NCI-H1930 (cell line): ENCODE results near the gene PIGN.
"Not testable (repeated sequence)": the region's sequence is repeated elsewhere in the genome, so short reads cannot be mapped to it uniquely, and the experiment has no call there.

ENCODE experiments used
- DNase-seq, 2 experiments: peaks; one replicate each; lab custom pipeline; 2025; lab: John Stamatoyannopoulos, UW

Gene PIGN

DNA sequence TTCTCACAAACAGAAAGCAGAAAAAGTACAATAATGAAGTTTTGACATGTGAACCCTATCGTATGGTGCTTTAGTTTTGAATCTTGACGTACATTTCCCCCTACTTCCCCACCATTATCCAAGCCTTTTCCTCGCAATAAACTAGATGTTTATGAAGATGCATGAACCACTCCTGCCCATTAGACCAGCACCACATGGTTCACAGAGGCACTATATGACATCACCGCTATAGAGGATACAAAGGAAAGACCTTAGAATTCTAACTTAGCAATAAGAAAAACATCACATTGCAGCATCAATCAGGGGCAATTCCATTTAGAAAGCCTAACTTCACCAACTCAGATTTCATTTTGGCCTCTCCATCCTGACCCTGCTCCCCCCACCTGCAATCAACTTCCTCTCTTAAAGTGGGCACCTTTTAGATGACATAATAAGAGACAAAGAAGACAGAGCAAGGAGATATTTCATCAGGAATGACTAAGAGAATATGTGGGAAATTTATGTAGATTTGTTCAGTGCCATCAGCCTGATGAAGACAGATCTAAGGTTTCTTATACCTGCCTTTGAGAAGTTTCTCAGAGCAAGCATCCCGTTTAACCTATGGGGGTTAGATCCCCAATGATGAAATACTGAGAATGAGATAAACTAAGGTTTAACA lies 124.9 kb downstream of the PIGN start:
- no peak for DNase-seq

DNA sequence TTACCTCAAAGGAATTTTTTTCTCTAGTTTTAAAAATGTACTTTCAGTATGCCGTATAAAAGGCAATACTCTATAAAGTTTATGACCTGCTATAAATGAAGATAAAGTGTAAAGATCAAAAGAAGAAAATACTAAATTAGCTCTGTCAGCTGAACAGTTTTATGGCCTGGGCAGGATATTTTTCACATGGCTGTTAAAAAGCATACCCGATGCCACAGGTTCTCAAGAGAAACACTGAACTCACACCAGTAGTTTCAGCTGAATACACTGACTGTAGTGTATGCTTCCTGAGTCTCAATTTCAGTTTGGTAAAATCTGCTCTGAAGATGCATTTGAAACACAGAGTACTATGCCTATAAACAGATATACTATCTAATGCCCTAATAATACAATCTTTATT lies 126.0 kb downstream of the PIGN start:
- DNase-seq = no peak

DNA sequence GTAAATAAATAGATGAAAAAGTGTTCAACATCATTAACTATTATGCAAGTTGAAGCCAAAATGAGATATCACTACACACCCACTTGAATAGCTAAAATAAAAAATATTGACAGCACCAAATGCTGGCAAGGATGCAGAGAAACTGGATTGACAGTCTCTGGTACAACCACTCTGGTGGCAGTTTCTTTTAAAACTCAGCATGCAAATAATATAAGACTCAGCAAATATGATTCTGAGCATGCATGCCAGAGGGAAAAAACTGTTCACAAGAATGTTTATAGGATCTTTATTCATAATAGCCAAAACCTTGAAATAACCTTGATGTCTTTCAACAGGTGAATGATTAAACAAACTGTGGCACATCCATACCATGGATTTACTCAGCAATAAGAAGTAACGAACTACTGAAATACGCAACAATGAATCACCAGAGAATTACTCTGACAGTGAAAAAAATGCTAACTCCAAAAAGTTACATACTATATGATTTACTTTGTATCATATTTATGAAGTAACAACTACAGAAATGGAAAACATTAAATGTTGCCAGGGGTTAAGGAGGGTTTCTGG lies 131.8 kb downstream of the PIGN start:
- no peak for DNase-seq

DNA sequence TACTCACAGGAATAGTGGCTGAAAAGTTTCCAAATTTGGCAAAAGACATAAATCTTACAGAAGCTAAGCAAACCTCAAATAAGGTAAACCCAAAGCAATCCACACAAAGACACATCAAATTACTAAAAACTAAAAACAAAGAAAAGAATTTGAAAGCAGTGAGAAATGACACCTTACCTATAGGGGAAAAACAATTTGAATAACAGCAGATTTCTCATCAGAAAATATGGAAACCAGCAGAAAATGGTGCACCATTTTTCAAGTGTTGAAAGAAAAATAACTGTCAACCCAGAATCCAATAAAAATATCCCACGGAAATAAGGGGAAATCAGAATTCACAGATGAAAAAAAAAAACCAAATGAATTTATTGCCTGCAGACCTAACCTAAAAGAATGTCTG lies 138.6 kb downstream of the PIGN start:
- DNase-seq = no peak

DNA sequence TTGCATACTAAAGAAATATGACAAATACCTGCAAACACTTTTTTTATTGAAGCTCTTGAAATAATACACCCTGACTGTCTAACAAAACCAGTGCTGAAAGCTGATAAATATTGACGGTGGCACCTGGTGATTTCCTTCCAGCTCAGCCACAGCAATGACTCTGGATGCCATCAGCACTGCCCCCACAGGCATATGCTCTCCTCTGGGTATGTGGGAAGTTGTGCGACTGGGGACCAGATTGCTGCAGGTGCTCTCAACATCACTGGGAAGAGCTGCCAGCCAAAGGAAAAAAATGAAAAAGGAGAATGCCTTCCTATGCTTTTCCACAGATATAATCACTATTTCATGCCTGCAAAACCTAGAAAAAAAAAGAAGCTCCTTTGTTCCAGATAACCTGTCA lies 141.5 kb downstream of the PIGN start:
- DNase-seq = no peak

DNA sequence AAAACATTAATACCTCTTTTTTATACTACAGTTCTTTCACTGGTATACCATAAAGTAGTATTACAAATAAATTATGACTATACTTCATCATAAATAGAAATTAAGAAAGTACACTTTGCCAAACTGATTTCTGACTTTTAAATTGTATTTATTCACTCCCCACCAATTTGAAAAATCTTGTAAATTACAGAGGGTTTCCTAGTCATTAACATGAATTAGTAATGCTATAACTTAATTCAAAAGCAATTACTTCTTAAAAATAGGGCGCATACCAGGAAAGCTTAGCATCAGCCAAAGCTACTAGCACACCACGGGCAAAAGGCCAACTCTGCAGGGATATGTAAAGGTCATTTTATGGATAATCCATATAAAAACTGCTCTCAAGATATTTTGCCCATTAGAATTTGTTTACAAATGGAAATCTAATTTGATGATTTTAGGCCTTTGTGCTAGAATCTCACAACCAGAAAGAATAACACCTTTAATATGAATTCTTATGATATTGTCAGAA lies 142.3 kb downstream of the PIGN start:
- DNase-seq = no peak

DNA sequence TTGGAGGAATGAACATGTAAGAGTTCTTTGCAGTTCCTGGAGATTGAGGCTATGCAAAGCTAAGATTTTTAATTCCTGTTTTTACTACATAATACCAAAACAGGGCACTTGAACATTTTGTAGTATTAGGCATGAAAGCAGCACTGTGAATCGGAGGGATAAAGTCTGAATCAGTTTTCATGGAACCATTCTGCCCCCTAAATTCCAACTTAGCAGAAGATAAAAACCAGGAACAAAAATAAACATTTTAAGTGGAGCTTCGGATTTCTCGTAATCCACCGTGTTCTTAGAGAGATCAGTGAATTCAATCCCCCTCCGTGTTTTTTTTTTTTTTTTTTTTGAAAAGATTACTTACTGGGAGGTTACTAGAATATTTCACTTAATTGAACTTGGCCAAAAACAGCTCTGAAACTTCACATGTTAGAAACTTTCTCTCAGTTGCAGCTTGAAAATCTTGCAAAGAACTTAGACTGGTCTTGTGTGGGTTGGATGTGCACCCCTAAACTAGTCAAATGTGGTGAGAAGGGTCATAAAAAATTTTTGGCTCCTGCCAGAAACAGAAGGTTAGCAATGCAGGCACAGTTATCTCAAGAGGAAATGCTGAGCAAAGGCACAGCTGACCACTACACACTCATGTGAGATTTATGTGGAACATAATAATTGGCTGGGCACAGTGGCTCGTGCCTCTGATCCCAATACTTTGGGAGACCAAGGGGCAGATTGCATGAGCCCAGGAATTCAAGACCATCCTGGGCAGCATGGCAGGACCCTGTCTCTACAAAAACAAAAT lies 148.7 kb downstream of the PIGN start:
- no peak for DNase-seq

DNA sequence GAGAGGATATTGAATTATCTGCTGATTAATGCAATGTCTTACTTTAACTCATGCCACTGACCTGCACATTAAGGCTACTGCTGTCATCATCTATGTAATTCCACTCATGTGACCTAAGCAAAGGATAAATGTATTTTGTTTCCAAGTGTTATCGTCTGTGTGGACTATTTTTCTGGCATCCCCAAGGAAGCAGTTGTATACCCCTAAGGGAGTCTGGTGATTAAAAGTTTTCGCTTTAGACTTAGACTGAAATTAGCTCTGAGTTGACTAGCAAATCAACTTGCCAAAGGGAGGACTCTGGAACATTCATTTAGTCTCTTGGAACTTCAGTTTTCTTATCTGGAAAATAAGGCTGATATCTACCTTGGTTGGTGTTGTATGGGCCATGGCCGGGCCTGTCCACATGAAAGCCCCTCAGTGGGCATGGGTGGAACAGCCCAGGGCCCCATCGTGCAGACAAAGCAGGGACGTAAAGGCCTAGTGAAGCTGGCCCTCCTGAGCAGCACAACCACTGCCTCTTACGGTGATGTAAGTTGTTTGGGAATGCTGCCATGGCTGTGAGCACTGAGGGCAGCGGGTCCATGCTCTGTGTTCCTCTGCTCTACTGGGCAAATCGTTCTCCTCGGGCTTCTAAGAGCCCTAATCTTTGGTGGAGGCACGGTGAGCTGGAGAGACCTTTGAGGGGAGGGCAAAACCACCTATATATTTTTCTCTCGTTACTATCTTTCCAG lies 149.7 kb downstream of the PIGN start:
- DNase-seq = no peak

DNA sequence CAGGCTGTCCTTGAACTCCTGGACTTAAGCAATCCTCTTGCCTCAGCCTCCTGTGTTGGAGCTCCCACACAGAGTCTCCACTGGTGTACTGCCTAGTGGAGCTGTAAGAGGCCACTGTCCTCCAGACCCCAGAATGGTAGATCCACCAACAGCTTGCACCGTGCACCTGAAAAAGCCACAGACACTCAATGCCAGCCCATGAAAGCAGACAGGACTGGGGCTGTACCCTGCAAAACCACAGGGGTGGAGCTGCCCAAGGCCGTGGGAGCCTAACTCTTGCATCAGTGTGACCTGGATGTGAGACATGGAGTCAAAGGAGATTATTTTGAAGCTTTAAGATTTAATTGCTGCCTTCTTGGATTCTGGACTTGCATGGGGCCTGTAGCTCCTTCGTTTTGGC lies 152.6 kb downstream of the PIGN start:
- DNase-seq = not testable (repeated sequence)

DNA sequence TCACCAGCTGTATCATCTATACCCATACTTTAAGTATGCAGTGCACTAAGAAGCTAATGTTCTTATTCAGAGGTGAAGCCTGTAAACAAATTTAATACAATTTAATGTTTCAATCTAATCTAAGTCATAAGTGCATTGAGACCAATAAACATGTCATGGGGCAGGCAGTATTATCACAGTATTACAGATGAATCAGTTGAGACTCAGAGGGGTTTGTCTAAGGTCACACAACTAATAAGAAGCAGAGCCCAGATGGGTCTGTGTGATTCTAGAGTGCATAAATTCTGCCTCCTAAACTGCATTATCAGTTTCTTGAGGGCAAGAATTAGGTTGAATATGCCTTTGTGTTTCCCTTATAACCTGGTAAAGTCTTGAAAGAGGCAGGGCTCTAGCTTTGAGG lies 153.1 kb downstream of the PIGN start:
- DNase-seq = no peak

DNA sequence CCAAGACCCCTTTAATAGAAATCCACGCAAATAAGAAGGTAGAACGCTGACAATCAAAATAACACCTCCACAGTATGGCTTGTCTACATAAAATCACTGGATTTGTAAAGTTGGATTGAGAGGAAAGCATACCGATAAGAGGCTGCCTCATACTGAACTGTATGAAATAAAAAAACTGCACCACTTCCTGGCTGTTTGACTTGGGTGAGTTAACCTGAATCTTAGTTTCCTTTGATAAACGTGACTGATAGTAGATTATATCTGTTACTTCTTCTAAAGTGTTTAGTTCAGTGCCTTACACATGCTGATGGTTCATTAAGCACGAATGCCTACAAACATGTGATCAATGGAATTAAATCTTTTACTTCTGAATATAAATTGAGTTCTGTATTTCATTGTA lies 153.6 kb downstream of the PIGN start:
- no peak for DNase-seq

DNA sequence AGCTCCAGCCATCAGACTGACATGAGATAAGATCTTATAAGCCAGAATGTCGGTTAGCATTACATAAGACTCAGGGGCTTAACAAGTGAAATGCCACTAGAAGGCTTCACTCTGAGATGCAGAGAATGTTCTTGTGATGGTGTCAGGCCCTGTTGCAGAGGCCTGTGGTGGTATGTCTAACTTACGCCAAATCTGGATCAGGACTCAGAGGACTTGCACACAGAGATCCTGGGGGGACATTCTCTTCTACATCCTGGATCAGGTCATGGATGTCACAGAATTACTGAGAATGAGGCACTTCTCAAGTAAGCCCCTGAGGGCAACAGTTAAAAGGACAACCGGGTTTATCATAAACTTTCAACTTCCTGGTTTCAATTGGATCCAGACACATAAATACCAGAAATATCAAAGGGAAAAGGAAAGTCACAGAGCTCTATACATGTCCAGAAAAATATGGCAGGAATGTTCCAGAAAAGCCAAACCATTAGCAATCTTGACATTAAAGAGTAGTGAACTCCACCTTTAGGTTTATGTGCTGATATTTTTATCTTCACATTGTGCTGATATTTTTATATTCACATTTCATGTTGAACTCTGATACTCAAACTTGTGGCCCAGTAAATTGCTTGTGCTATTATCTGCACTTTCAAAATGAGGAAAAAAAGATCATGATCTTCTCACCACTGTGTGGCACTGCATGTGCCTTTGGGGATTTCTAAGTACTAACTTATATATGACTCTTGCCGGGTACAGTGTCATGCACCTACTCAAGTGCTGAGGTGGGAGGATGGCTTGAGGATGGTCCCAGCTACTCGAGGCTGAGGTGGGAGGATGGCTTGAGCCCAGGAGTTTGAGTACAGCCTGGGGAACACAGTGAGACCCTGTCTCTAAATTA lies 156.5 kb downstream of the PIGN start:
- no peak for DNase-seq

DNA sequence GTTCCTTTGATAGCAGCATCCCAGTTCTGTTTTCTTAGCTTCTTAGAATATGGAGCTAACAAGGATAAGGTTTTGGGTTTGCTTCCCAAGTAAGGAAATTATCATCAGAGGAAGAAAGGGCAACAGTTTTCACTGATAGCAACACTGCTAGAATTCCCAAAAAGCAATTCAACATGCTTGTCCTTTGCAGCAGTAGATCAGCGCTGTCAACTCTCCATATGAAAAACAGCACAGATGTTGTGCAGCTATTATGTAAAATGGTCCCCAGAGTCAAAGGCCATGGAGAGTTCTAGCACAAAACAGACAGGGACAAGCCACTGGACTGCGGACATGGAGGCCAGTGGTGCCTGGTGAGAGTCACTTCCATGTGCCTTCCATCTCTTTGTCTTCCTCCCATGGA lies 158.1 kb downstream of the PIGN start:
- DNase-seq = no peak

DNA sequence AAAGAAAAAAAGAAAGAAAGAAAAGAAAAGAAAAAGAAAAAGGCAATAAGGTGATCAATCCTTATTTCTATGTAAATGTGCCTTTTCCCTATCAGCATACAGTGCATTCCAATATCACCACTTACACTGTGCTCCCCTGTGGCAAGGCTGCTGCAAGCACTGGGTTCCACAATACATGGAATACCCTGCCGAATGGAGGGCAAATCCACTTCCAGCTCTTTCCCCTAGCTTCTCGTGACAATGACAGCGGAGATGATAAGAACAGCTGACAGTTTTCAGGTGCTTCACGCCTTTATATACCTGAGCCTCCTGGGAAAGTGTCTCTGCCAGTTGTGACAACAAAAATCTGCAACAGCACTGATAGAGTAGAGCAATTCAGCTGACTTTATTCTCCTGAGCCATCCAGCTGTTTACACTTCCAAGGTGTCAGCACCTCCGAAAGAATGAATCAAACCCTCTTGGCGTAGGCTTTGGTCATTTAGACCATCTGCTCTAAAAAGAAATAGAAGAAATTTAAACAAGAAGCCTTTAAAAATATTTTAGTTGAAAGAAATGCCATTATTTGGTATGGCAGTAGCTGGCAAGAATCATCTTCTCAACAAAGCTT lies 158.8 kb downstream of the PIGN start:
- DNase-seq = no peak

DNA sequence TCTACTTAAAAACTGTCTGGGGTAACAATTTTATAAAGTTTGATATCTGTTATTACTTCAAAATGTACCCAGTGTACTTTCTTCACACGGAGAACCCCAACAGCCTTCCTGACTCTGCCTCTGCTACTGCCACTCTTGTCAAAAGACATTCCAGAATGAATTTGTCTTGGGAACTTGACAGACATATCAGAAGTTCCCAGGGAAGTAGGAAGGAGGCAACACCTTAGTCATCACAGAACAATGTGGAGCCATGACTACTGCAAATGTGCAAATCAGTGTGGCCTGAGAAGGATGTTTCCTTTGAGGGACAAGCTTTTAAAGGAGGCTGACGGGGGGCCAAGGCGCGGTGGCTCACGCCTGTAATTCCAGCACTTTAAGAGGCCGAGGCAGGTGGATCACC lies 160.3 kb downstream of the PIGN start:
- DNase-seq = no peak

DNA sequence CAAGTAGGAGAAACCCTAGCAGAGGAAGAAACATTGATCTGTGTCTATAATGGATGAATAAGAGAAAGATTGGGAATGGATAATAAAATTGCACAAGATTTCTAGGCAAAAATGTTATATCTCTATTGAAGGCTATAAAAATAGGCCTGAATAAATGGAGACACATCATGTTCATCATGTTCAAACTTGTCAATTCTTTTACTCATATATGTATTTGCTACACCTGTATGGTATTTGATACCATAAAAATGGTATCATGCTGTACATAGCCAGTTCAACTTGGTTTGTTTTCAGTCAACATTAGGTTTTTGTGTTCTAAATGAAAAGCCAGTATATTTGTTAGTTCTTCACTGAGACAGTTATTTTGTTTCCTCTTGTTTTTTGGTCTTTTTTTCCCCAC lies 161.9 kb downstream of the PIGN start:
- no peak for DNase-seq

DNA sequence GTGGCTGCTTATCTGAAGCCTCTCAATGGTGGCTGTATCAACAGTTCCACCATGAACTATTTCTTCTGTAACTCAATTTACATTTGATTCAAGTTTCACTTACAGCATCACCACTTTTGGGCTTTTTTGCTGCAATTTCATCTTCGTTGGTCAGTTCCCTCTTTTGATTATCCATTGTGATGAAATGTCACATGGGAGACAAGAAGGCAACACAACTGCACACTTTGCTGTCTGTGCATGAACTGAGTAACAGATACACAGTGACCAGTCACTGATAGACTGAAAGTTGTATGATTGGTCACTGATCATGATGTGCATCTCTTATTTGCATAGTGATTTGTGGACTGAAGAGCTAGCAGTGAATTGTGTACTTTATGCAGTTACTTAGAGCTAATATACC lies 163.3 kb downstream of the PIGN start:
- no peak for DNase-seq

DNA sequence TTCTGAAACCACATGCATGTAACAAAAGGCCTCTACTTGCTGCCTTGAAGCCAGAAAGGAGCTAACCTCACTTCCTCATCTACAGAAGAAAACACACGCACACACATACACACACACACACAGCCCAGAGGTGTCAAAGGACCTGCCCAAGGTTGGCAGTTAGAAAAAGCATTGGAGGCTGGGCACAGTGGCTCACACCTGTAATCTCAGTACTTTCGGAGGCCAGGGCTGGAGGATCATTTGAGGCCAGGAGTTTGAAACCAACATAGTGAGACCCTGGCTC lies 168.2 kb downstream of the PIGN start:
- DNase-seq = no peak

DNA sequence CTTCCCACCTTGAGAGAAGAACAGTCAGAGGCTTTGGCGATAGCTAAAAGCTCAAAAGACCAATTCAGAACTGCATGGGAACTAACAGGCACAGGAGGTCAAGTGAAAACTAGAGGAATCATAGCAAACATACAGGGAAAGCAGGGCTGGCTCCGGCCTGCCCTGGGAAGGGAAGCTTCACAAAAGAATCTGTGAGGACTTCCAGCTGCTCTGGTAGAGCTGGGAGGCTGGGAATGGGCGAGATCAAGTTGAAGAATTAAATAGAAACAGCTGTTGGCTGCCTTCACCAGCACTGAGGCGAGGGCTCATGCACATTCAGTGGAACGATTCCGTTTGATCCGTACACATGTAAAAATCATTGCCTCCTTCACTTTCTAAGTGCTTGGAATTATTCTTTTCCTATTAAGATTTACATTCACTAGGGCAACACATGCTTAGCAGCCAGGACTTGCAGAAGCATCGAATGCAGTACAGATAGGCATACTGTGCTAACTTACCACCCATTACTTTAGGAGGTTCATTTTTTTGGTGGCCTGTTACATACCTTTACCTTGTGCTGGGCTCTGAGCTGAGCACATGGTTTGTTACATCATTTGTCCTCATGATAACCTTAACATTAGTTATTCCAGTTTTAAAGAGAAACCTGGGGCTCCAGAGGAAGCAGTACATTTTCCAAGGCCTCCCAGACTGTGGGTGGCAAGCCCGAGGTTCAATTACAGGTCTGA lies 168.7 kb downstream of the PIGN start:
- no peak for DNase-seq

DNA sequence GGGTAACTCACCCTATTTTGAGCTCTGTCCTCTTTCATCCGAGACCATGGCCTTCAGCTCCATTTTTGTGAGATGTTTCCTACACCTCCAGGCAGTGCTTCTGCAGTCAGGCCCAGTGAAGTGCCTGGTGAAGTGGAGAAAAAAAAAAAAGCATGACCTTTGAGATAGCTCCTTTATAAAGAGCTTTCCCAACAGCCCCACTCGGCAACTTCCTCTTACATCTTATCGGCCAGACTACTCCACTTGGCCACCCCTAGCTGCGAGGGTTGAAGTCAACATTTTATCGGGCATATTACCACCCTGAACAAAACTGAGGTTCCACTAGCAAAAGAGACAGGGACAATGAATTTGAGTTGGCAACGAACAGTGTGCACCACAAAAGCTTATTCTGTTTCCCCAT lies 169.2 kb downstream of the PIGN start:
- no peak for DNase-seq

DNA sequence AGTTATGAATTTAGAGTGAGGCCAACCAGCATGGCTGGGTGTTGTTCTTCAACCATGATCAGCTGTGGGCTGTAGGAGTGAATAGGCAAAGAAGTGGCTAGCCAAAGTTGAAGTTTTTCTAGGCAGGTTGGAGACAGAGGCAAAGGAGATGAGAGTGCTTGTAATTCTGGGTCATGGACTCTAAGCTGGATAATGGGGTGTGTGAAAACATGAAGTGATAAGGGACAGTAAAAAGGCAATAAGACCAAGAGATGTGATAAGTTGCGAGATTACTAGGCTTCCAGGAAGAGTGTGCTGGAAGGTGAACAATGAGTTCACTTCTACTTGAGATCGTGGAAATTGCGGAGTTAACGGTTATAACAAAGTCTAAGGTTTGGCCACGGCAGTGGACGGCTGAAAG lies 175.4 kb downstream of the PIGN start:
- no peak for DNase-seq
